ENCODE measurements around the gene MUC5B. TPM values are rescaled to one million over a fixed set of nuclear protein-coding genes. Genes with fewer than 3 reads are reported as not detected.

The MUC5B gene
- total RNA-seq, 4 donors from 2014 or later, result 0.04 to 139 (median 1.6) TPM

DNA sequence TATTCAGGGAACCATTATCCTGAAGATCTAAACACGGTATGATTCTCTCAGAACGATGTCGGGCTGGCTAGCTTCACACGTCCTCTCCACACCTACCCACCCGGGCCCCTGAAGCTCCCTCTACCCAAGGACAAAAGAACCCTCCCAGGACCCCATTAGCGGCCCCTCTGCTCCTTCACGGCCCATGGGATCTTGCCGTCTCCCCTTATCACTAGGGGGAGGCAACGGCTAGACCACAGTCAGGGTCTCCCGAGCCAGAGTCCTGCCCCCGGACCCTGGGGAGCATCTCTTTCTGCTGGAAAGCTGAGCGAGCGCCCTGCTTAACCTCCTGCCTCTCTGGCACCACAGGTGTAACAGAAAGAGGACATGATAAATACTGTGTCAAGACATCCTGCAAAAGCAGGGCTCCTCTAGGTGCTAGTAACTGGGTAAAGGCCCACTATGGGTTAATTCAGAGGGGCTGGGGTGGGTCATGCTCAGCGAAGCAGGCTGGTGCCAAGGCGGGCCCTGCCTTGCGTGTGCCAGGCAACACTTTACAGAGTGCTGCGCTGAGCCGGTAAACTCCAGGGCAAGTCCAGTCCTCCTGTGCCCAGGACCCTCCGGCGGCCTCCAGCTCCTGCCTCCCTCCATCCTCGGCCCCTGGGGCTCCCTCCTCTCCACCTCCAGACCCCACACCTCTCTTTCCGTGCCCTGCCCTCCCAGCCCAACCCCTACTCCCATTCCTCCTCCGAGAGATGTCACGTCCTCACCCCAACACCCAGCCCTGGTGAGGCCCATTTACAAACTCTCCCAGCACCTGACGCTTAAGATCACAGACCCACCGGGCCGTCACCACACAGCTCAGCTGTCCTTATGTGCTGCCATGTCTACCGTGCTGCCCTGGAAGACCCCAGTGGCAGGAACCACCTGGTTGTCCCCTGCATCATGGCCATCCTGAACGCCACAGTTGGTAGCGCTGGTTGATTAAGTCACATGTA, 83.6 kb downstream of the MUC5B start:
- peak overlapping the region; percentile 92 to 99 (median 96) for H3K27ac ChIP-seq
- H3K36me3 ChIP-seq, result peaks cover 0 to 14% (median 0%) of the 10 kb centered on the region in 3 donors
- DNase-seq, result no peak
- 71 to 76% methylated on average over 15 to 24 of the region's 30 CpGs for WGBS, 2 donors
- intact Hi-C loops (cut with DNase I), result no loop called here
- peaks cover 61 to 90% (median 74%) of the 10 kb centered on the region in 3 donors for H3K4me1 ChIP-seq
- TF ChIP-seq, protein P1, sequence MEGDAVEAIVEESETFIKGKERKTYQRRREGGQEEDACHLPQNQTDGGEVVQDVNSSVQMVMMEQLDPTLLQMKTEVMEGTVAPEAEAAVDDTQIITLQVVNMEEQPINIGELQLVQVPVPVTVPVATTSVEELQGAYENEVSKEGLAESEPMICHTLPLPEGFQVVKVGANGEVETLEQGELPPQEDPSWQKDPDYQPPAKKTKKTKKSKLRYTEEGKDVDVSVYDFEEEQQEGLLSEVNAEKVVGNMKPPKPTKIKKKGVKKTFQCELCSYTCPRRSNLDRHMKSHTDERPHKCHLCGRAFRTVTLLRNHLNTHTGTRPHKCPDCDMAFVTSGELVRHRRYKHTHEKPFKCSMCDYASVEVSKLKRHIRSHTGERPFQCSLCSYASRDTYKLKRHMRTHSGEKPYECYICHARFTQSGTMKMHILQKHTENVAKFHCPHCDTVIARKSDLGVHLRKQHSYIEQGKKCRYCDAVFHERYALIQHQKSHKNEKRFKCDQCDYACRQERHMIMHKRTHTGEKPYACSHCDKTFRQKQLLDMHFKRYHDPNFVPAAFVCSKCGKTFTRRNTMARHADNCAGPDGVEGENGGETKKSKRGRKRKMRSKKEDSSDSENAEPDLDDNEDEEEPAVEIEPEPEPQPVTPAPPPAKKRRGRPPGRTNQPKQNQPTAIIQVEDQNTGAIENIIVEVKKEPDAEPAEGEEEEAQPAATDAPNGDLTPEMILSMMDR (IDR thresholded peaks at IDR 0.05), result no peak
- peaks cover 0 to 1% (median 0%) of the 10 kb centered on the region in 3 donors for H3K9me3 ChIP-seq
- peak overlapping the region in 3 of 4 donors; percentile 86 to 99 (median 94) for H3K4me3 ChIP-seq
- H3K27me3 ChIP-seq, result no peaks in the 10 kb centered on the region

DNA sequence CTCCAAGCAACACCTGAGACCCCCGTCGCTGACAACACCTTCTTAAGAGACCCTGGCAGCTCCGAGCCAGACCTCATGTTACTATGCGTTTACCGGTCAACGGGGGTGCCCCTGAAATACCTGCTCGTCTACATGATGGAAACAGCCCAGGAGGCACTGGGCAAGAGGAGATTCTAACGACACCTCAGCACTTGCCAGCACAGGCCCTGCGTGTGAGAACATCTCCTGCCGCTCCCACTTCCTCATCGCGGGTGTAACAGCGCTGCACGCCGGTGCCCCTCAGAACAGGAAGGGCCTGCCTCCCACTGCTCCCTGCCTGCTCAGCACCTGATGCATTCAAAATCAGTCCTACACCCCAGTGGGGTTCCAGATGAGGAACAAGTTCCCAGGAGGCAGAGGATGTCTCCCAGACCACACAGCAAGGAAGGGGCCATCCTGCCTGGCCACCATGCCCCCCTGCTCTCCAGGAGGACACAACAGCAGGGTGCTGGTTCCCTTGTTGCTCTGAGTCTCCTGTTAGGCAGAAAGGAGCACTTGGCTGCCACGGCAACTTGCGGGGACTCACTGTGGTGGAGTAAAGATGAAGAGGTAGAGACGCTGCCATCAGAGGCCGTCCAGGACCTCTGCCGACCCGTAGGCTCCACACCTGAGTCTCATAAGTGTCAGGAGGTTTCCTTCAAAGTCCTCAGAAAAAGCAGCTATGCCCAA, 84.5 kb downstream of the MUC5B start:
- Histone ChIP-seq H3K27me3 (no peaks in the 10 kb centered on the region), H3K4me1 (peaks cover 58 to 82% (median 68%) of the 10 kb centered on the region in 3 donors), H3K9me3 (peaks cover 0 to 10% (median 4%) of the 10 kb centered on the region in 3 donors), H3K4me3 (peak overlapping the region; percentile 86 to 99 (median 96)), H3K36me3 (peaks cover 0 to 14% (median 0%) of the 10 kb centered on the region in 3 donors), H3K27ac (peak overlapping the region; percentile 92 to 99 (median 96))
- WGBS, 2 donors, result 26% methylated on average over 13 of the region's 21 CpGs; no CpG with 5 or more reads in 1 of the 2 donors
- TF ChIP-seq POLR2A (IDR thresholded peaks at IDR 0.05), result no peak
- TF ChIP-seq, protein P1 (IDR thresholded peaks at IDR 0.05), result no peak
- DNase-seq, result no peak
- intact Hi-C loops (cut with DNase I), result no loop called here

GRCh38 chr11:1307998-1308742, 85.3 kb downstream of the MUC5B start:
- intact Hi-C loops (cut with DNase I), result no loop called here
- 55 to 59% methylated on average over 9 to 13 of the region's 21 CpGs for WGBS, 2 donors
- peak overlapping the region; percentile 92 to 99 (median 96) for H3K27ac ChIP-seq

GRCh38 chr11:1308743-1309497, 86.1 kb downstream of the MUC5B start:
- no CpG with 5 or more reads among the region's 58 CpGs for WGBS, 2 donors
- no peaks in the 10 kb centered on the region for H3K27me3 ChIP-seq

More at GRCh38 chr11:1307998-1308742, 85.3 kb downstream of the MUC5B start:
- no peaks in the 10 kb centered on the region for H3K27me3 ChIP-seq
- TF ChIP-seq, protein P1 (IDR thresholded peaks at IDR 0.05), result no peak
- no peak for TF ChIP-seq POLR2A (IDR thresholded peaks at IDR 0.05)
- H3K4me1 ChIP-seq, result peaks cover 50 to 73% (median 60%) of the 10 kb centered on the region in 3 donors
- peaks cover 0 to 11% (median 4%) of the 10 kb centered on the region in 3 donors for H3K9me3 ChIP-seq
- peaks cover 0 to 14% (median 0%) of the 10 kb centered on the region in 3 donors for H3K36me3 ChIP-seq
- peak overlapping the region; percentile 86 to 99 (median 96) for H3K4me3 ChIP-seq
- no peak for DNase-seq

More at GRCh38 chr11:1308743-1309497, 86.1 kb downstream of the MUC5B start:
- intact Hi-C loops (cut with DNase I), result no loop called here
- Histone ChIP-seq H3K9me3 (peaks cover 0 to 11% (median 4%) of the 10 kb centered on the region in 3 donors), H3K36me3 (peaks cover 0 to 14% (median 0%) of the 10 kb centered on the region in 3 donors), H3K4me1 (peaks cover 43 to 66% (median 52%) of the 10 kb centered on the region in 3 donors), H3K4me3 (peak overlapping the region; percentile 86 to 99 (median 96)), H3K27ac (peak overlapping the region; percentile 92 to 99 (median 96))
- no peak for DNase-seq
- TF ChIP-seq, protein P1 (IDR thresholded peaks at IDR 0.05), result no peak

All from esophagus squamous epithelium (tissue), 5 donors.